LNCAP (cell line): ENCODE data around the gene KIF9.

Experiments used
- CTCF ChIP-seq: fragments of 450-650 bp; IDR thresholded peaks from 2 replicates; pipeline ENCODE4 v1.5.1; 2017; ENCODE audit warnings: mild to moderate bottlenecking

The KIF9 gene

GRCh38 chr3:47266709-47267489 is 15.7 kb downstream of the KIF9 start:
- TF ChIP-seq CTCF: no peak

GRCh38 chr3:47265725-47266428 is 16.7 kb downstream of the KIF9 start:
- TF ChIP-seq CTCF: no peak

- no peak for TF ChIP-seq CTCF
Observed at GRCh38 chr3:47265008-47265407, 17.6 kb downstream of the KIF9 start.

GRCh38 chr3:47261301-47261700 is 21.3 kb downstream of the KIF9 start:
- TF ChIP-seq CTCF: no peak

GRCh38 chr3:47260605-47261004 is 22.0 kb downstream of the KIF9 start:
- TF ChIP-seq CTCF: no peak

- no peak for TF ChIP-seq CTCF
Observed at GRCh38 chr3:47259114-47259513, 23.5 kb downstream of the KIF9 start.

- no peak for TF ChIP-seq CTCF
Observed at GRCh38 chr3:47251689-47252088, 30.9 kb downstream of the KIF9 start.
